ENCODE data around the gene CCDC187. TPM values are rescaled to one million over a fixed set of nuclear protein-coding genes. Genes with fewer than 3 reads are reported as not detected.

The CCDC187 gene
- total RNA-seq, 1 donor from 2014 or later = not detected

DNA sequence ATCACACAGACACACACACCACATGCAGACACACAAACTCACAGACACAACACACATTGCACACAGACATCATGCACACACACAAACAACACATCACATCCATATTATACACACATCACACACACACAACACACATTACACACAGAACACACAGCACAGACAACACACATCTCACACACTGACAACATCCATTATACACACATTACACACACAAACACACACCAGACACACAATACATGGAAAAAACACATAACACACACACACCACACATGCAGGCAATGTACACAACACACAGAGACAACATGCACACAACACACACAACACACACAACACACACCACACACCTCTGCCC is 4.8 kb upstream of the CCDC187 start:
- Mint-ChIP-seq H3K4me1 (peaks cover 2% of the 10 kb centered on the region), H3K9me3 (no peaks in the 10 kb centered on the region), H3K36me3 (ENCODE audit: low read depth) (no peaks in the 10 kb centered on the region), H3K27me3 (peaks cover 4% of the 10 kb centered on the region), H3K4me3 (no peak overlapping the region), H3K27ac (no peak overlapping the region)
- intact Hi-C loops (cut with micrococcal nuclease) = no loop called here
- DNase-seq = no peak

DNA sequence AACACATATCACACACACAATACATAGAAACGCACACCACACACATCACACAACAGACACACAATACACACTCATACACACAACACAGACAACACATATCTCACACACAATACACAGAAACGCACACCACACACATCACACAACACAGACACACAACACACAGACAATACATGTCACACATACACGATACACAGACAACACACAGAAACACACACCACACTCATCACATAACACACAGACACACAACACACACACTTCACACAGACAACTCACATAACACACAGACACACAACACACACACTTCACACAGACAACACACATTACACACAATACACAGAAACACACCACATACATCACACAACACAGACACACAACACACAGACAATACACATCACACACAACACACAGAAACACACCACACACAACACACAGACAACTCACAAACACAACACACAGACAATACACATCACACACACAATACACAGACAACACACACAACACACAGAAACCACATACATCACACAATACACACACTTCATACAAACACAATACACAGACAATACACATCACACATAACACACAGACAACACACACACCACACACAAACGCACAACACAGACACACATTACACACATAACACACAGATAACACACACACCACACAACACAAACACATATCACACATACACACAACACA is 4.3 kb upstream of the CCDC187 start:
- no peak for DNase-seq
- H3K27ac Mint-ChIP-seq = no peak overlapping the region
- H3K4me1 Mint-ChIP-seq = peaks cover 2% of the 10 kb centered on the region
- intact Hi-C loops (cut with micrococcal nuclease) = no loop called here
- H3K27me3 Mint-ChIP-seq = peaks cover 4% of the 10 kb centered on the region
- no peaks in the 10 kb centered on the region for H3K9me3 Mint-ChIP-seq
- no peaks in the 10 kb centered on the region for H3K36me3 Mint-ChIP-seq (ENCODE audit: low read depth)
- H3K4me3 Mint-ChIP-seq = no peak overlapping the region

DNA sequence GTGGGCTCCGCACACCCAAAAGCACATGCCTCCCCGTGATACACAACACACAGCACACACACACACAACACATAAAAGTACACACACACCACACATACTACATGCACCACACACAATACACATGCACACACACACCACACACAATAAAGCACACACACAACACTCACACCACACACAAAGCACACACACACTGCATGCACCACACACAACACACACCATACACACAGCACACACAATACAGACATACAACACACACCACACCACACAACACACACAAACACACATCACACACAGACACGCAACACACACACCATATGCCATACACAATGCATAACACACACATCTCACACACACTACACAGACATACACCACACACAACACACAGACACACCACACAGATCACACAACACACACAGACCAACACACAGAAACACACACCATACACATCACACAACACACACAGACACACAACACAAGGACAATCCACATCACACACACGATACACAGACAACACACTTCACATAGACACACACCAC is 3.4 kb upstream of the CCDC187 start:
- intact Hi-C loops (cut with micrococcal nuclease) = no loop called here
- no peak for DNase-seq
- H3K9me3 Mint-ChIP-seq = no peaks in the 10 kb centered on the region
- no peaks in the 10 kb centered on the region for H3K36me3 Mint-ChIP-seq (ENCODE audit: low read depth)
- H3K27ac Mint-ChIP-seq = no peak overlapping the region
- H3K4me3 Mint-ChIP-seq = no peak overlapping the region
- peaks cover 2% of the 10 kb centered on the region for H3K4me1 Mint-ChIP-seq
- peaks cover 4% of the 10 kb centered on the region for H3K27me3 Mint-ChIP-seq

DNA sequence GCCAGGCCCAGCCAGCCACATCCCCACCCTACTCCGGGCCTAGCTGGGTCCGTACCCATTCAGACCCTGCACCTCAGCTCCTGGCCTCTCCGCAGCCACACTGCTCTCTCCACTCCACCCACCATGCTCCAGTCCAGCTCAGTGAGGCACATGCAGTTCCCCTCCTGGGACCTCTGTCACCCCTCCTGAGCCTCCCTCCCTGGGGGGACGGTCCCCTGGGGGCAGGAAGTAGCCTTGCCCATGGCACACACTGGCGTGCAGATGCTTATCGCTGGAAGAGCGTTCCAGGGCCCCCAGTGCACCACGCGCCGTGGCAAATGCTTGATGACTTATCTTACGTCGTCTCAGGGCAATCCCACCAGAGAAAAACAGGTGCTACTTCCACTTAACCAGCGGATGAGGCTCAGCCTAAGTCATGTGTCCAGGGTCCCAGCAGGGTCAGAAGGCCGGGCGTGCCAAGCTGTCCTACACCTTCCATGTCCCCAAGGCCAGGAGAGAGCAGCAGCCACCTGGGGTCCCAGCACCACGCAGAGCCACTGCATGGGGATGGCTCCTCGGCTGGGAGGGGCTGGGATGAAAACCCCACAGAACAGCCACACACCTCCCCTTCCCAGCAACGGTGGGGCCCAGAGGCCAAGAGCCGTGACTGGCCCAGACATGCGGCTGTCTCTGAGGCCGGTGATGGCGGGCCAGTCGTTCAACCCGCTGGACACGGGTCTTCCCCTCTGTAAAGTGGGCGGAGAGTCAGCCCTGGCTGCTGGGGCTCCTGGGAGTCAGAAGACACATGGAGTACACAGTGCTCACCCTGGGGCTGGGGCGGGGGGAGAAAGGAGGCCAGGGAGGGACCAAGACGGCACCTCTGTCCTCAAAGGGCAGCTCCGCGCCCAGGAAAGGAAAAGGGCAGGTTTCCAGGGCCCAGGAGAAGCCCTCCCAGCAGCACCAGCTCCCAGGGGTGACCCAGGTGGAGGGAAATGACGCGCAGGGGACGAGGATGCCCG is 2.6 kb upstream of the CCDC187 start:
- Mint-ChIP-seq H3K27ac (no peak overlapping the region), H3K4me1 (peaks cover 2% of the 10 kb centered on the region), H3K27me3 (peaks cover 4% of the 10 kb centered on the region), H3K4me3 (no peak overlapping the region), H3K9me3 (no peaks in the 10 kb centered on the region), H3K36me3 (ENCODE audit: low read depth) (no peaks in the 10 kb centered on the region)
- no peak for DNase-seq
- intact Hi-C loops (cut with micrococcal nuclease) = no loop called here

DNA sequence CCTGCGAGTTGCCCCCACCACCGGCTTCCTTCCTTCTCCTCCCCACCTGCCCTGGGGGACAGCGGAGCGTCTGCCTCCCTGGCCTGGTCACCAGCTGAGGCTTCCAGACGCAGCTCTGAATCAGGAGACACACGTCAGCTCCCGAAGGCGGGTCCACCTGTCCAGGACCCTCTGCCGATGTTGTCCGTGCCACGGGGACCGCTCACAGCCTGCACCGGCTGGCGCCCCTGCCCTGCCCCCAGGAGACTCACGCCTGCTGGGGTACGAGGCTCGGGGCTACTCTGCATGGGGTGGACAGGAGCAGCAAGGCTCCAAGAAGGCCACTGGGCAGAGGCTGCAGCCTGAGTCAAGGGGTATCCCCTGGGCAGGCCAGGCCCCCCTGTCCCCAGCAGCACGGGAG is 1.9 kb upstream of the CCDC187 start:
- Mint-ChIP-seq H3K4me3 (no peak overlapping the region), H3K4me1 (peaks cover 2% of the 10 kb centered on the region), H3K36me3 (ENCODE audit: low read depth) (no peaks in the 10 kb centered on the region), H3K27ac (no peak overlapping the region), H3K27me3 (peaks cover 4% of the 10 kb centered on the region), H3K9me3 (no peaks in the 10 kb centered on the region)
- intact Hi-C loops (cut with micrococcal nuclease) = no loop called here
- no peak for DNase-seq

DNA sequence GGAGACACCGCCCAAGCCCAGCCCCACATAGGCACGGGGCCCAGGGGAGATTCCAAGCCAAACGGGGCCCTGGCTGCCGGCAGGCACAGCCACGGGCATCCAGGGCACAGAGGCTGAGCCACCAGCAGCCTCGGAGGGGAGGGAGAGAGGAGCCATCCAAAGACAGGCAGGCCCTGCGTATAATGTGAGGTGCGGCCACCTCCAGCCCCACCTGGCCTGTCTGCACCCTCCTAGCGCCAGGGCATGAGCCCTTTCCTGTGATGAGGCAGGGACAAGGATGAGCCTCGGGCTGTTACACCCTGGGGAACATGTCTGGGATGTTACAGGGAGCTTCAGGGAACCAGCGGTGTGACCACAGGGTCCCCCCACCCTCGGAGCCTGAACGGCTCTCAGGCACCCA is 1.1 kb upstream of the CCDC187 start:
- intact Hi-C loops (cut with micrococcal nuclease) = no loop called here
- no peak for DNase-seq
- Mint-ChIP-seq H3K4me1 (peaks cover 2% of the 10 kb centered on the region), H3K9me3 (no peaks in the 10 kb centered on the region), H3K36me3 (ENCODE audit: low read depth) (no peaks in the 10 kb centered on the region), H3K27ac (no peak overlapping the region), H3K4me3 (no peak overlapping the region), H3K27me3 (peaks cover 4% of the 10 kb centered on the region)

DNA sequence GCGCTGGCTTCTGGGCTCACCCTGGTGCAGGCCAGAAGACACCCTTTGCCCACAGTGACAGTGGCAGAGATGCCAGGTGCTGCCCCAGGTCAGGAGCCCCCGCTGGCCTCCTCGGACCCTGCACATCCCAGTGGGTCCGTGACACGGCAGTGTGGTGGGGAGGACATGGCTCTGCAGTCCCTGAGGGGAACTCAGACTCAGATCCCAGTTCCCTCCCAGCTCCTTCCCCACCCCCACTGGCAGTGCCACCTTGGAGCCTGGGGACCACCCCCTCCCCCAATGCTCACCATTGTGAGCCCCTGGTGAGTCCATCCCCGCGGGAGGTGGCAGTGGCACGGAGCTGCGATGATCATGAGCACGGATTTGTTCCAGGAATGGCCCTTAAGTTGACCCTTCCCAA is 562 bp upstream of the CCDC187 start:
- DNase-seq = no peak
- intact Hi-C loops (cut with micrococcal nuclease) = no loop called here
- peaks cover 4% of the 10 kb centered on the region for H3K27me3 Mint-ChIP-seq
- H3K4me1 Mint-ChIP-seq = peaks cover 2% of the 10 kb centered on the region
- H3K27ac Mint-ChIP-seq = no peak overlapping the region
- no peaks in the 10 kb centered on the region for H3K9me3 Mint-ChIP-seq
- H3K36me3 Mint-ChIP-seq (ENCODE audit: low read depth) = no peaks in the 10 kb centered on the region
- no peak overlapping the region for H3K4me3 Mint-ChIP-seq

DNA sequence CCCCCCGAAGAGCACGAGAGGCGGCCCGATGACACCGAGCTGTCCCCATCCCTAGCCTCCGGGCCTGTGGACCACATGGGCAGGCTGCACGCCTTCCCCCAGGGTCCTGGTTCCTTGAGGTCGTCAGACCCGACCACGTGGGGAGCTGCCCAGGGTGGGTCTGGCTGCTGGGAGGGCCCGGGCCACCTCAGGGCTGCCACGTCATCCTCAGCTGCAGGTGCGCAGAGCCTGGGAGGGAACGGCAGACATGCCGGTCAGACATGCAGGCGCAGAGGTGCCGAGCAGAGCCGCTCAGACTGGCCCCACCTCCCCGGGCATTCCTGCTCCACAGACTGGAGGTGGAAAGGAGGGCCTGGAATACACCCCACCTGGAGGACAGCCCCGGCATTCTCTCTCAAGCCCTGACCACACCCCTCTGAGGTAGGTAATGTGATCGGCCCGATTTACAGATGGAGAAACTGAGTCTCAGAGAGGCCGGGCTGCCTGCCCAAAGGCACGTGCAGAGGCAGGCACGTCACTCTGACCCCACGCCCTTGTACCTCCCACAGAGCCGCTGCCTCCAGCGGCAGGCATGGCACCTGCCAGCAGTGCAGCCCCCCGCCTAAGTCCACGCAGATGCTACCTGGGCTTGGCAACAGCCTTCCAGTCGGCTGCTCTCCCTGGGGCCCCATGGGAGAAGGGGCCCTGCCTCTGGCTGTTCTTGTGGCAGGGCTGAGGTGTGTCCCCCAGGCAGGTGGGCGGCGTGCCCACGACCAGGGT is 649 bp downstream of the CCDC187 start:
- H3K36me3 Mint-ChIP-seq (ENCODE audit: low read depth) = no peaks in the 10 kb centered on the region
- peaks cover 2% of the 10 kb centered on the region for H3K4me1 Mint-ChIP-seq
- no peak for DNase-seq
- H3K4me3 Mint-ChIP-seq = no peak overlapping the region
- intact Hi-C loops (cut with micrococcal nuclease) = no loop called here
- no peaks in the 10 kb centered on the region for H3K9me3 Mint-ChIP-seq
- no peak overlapping the region for H3K27ac Mint-ChIP-seq
- peaks cover 4% of the 10 kb centered on the region for H3K27me3 Mint-ChIP-seq

DNA sequence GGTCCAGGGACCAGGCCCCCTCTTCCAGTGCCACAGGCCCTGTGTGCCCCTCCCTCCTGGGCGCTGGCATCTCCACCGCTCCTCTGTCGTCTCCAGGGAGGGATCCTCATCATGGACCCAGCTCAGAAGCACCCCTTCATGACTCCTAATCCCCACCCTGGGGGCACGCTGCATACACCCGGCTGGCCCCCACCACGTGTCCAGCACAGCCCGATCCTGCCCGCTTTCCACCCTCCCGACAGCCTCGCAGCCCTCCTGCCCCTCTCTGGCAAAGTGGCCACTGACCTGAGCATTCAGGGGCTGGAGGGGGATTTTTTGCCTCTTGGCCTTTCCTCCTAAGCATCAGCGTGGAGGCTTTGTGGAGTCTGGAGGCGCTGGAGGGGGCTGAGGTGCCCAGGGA is 1.4 kb downstream of the CCDC187 start:
- H3K27me3 Mint-ChIP-seq = peaks cover 4% of the 10 kb centered on the region
- intact Hi-C loops (cut with micrococcal nuclease) = no loop called here
- DNase-seq = no peak
- H3K27ac Mint-ChIP-seq = no peak overlapping the region
- no peak overlapping the region for H3K4me3 Mint-ChIP-seq
- peaks cover 2% of the 10 kb centered on the region for H3K4me1 Mint-ChIP-seq
- H3K9me3 Mint-ChIP-seq = no peaks in the 10 kb centered on the region
- H3K36me3 Mint-ChIP-seq (ENCODE audit: low read depth) = no peaks in the 10 kb centered on the region

DNA sequence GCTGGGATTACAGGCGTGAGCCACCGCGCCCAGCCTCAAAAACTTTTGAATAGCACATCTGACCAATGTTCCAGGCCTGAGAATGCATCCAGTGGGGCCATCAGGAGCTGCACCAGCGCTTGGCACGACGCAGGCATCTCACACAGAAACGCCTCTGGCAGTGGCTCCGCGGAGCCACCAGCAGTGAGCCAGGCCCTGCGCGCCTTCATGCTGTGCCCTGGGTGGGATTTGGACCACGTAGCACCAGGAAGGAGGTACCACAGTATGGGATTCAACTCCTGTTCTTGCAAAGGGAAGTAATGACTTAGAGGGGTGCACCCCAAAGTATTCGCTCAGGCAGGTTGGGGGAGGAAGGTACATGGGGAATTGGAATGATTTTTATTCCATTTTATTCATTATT is 3.0 kb downstream of the CCDC187 start:
- intact Hi-C loops (cut with micrococcal nuclease) = no loop called here

DNA sequence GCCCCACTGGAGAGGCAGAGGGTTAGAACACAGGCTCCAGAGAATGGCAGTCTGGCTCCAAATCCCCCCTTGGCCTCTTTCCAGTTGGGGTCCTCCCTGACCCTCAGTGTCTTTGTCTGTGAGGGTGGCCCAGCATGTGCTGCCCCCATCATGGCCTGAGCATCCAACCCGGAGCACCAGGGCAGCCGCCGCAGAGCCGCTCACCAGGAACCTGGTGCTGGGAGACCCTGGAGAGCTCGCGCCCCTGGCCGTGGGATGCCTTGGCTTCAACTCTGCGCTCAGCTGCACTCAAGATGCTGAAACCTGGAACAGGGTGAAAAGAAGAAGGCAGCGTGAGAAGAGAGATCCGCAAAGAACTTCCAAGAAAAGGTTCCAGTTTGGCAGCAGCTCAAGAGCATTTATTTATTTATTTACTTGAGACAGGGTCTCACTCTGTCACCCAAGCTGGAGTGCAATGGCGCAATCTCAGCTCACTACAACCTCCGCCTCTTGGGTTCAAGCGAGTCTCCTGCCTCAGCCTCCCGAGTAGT is 3.8 kb downstream of the CCDC187 start:
- no peak overlapping the region for H3K27ac Mint-ChIP-seq
- DNase-seq = no peak
- H3K27me3 Mint-ChIP-seq = no peaks in the 10 kb centered on the region
- H3K9me3 Mint-ChIP-seq = no peaks in the 10 kb centered on the region
- intact Hi-C loops (cut with micrococcal nuclease) = no loop called here
- no peak overlapping the region for H3K4me3 Mint-ChIP-seq
- H3K36me3 Mint-ChIP-seq (ENCODE audit: low read depth) = no peaks in the 10 kb centered on the region
- H3K4me1 Mint-ChIP-seq = no peaks in the 10 kb centered on the region

More for the DNA sequence above, 3.0 kb downstream of the CCDC187 start:
- H3K4me3 Mint-ChIP-seq = no peak overlapping the region
- H3K4me1 Mint-ChIP-seq = no peaks in the 10 kb centered on the region
- no peak overlapping the region for H3K27ac Mint-ChIP-seq
- H3K27me3 Mint-ChIP-seq = no peaks in the 10 kb centered on the region
- no peaks in the 10 kb centered on the region for H3K36me3 Mint-ChIP-seq (ENCODE audit: low read depth)
- H3K9me3 Mint-ChIP-seq = no peaks in the 10 kb centered on the region
- DNase-seq = no peak

DNA sequence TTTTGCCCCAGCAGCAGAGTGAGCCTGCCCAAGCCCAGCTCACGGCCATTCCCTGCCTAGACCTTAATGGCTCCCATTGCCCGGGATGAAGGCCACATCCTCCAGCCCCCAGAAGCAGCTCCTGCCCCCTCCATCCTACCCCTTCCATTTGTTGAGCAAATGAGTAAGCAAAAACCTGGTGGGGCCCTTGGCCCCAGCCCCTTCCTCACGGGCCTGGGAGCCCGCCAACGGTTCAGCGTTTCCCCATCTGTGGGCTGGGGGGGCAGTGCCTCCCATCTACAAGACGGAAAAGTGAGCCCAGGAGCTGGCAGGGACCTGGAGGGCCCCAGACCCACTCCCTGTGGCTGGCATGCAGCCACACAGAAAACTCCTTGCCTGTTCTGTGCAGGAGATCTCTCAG is 4.4 kb downstream of the CCDC187 start:
- no peaks in the 10 kb centered on the region for H3K27me3 Mint-ChIP-seq
- intact Hi-C loops (cut with micrococcal nuclease) = no loop called here

DNA sequence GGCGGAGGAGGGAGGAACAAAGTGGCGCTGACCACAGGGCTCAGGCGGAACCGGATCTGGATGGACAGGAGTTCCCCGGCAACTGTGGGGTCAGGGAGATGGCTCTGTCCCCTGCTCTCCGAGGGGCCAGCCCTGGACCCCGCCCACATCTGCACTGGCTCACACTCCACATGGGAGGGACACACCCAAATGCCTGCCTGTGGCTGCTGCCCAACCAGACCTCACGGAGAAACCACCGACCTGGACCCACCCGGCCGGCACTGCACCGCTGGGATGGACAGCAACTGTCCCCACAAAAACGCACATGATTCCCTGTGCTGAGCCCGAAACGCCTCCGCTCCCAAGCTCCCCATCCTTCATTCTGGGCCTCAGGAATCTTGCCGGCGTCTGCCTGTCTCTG is 4.8 kb downstream of the CCDC187 start:
- Mint-ChIP-seq H3K27me3 (no peaks in the 10 kb centered on the region), H3K4me3 (no peak overlapping the region), H3K27ac (no peak overlapping the region)

More for the DNA sequence above, 4.4 kb downstream of the CCDC187 start:
- H3K4me1 Mint-ChIP-seq = no peaks in the 10 kb centered on the region
- DNase-seq = no peak
- H3K4me3 Mint-ChIP-seq = no peak overlapping the region
- H3K27ac Mint-ChIP-seq = no peak overlapping the region
- no peaks in the 10 kb centered on the region for H3K9me3 Mint-ChIP-seq
- no peaks in the 10 kb centered on the region for H3K36me3 Mint-ChIP-seq (ENCODE audit: low read depth)

More for the DNA sequence above, 4.8 kb downstream of the CCDC187 start:
- Mint-ChIP-seq H3K36me3 (ENCODE audit: low read depth) (no peaks in the 10 kb centered on the region), H3K4me1 (no peaks in the 10 kb centered on the region), H3K9me3 (no peaks in the 10 kb centered on the region)
- no peak for DNase-seq
- intact Hi-C loops (cut with micrococcal nuclease) = no loop called here
